Caco-2 (cell line): ENCODE measurements around the gene IGF2BP3. TPM values are rescaled to one million over a fixed set of nuclear protein-coding genes. Genes with fewer than 3 reads are reported as not detected.
A peak's percentile ranks its signal among the peaks of the same experiment; 100 is the strongest.

Source experiments
- BruUV-seq: library from RNA; stranded (reverse); fragments of 400-500 nt; replicated peaks from 2 replicates; lab custom pipeline; 2021; lab: Mats Ljungman, UMichigan
- CTCF ChIA-PET: fragments of 300-600 bp; sonication (Branson Sonifier 250); formaldehyde crosslinking; loops from one replicate; lab custom pipeline; 2022; ENCODE audit warnings: antibody characterized with exemption; lab: Charles Lee
- POLR2A ChIA-PET: fragments of 300-600 bp; sonication (Branson Sonifier 250); formaldehyde crosslinking; loops from one replicate; lab custom pipeline; 2022; ENCODE audit warnings: antibody characterized with exemption; lab: Charles Lee
- DNase-seq, 2 experiments: peaks; one replicate each; pipeline versions ENCODE4 v3.0.0 to v3.0.0-alpha.2; 2020 to 2022
- H3K27me3 ChIP-seq: replicated peaks from 2 replicates; pipeline ENCODE4 v1.6.0; 2011; ENCODE audit warnings: low read length; ENCODE audit not compliant: control insufficient read depth, insufficient read depth
- H3K36me3 ChIP-seq: 2 replicates; pipeline ENCODE4 v1.5.1; 2011; ENCODE audit warnings: low read length; ENCODE audit not compliant: control insufficient read depth, insufficient read depth
- H3K4me1 ChIP-seq: fragments of 250-450 bp; sonication (Bioruptor Pico); 2 replicates; pipeline ENCODE4 v1.5.1; 2020; ENCODE audit warnings: mild to moderate bottlenecking
- H3K4me3 ChIP-seq: 2 replicates; pipeline ENCODE4 v1.5.1; 2011; ENCODE audit warnings: low read depth, mild to moderate bottlenecking, control low read depth, low read length
- H3K9me3 ChIP-seq: fragments of 250-450 bp; sonication (Bioruptor Pico); 2 replicates; pipeline ENCODE4 v1.5.1; 2020; ENCODE audit warnings: mild to moderate bottlenecking, moderate library complexity
- H3K27ac Mint-ChIP-seq: one replicate; pipeline ENCODE4 v1.8.0; 2022; ENCODE audit warnings: mixed read lengths; ENCODE audit not compliant: unreplicated experiment
- H3K27me3 Mint-ChIP-seq: one replicate; pipeline ENCODE4 v1.8.0; 2022; ENCODE audit warnings: mixed read lengths; ENCODE audit not compliant: insufficient read depth, unreplicated experiment
- H3K36me3 Mint-ChIP-seq: one replicate; pipeline ENCODE4 v1.8.0; 2022; ENCODE audit warnings: mild to moderate bottlenecking, mixed read lengths; ENCODE audit not compliant: insufficient read depth, unreplicated experiment
- H3K4me1 Mint-ChIP-seq: one replicate; pipeline ENCODE4 v1.8.0; 2022; ENCODE audit warnings: low read depth, mixed read lengths; ENCODE audit not compliant: unreplicated experiment
- H3K4me3 Mint-ChIP-seq: one replicate; pipeline ENCODE4 v1.8.0; 2022; ENCODE audit warnings: mild to moderate bottlenecking, moderate library complexity, mixed read lengths; ENCODE audit not compliant: unreplicated experiment
- H3K9me3 Mint-ChIP-seq: one replicate; pipeline ENCODE4 v1.8.0; 2022; ENCODE audit warnings: mixed read lengths; ENCODE audit not compliant: unreplicated experiment
- intact Hi-C: fragments of 100-400 bp; cut with micrococcal nuclease; formaldehyde crosslinking; loops from one replicate; pipeline ENCODE4 v1.10.0; 2022; ENCODE audit not compliant: unreplicated experiment
- total RNA-seq: library from RNA; stranded (reverse); gene quantifications from 2 replicates; pipeline ENCODE4 v1.2.3, GENCODE V29; 2022
- TF ChIP-seq, protein P1 (sequence below), 2 experiments: fragments of 200-600 bp in 1 of 2; IDR thresholded peaks; 1 replicate in 1 of 2; 2 replicates in 1 of 2; pipeline versions ENCODE4 v1.5.1 to v1.8.0; 2011 to 2022; ENCODE audit warnings: antibody characterized with exemption in 1 of 2, control low read depth in 1 of 2, inconsistent platforms in 1 of 2, low read depth in 1 of 2, low read length in 1 of 2, mild to moderate bottlenecking in 1 of 2, moderate library complexity in 1 of 2; ENCODE audit not compliant: insufficient read depth in 1 of 2, severe bottlenecking in 1 of 2, unreplicated experiment in 1 of 2

Gene IGF2BP3
- total RNA-seq, 1 experiment from 2014 or later, result 127 TPM

DNA sequence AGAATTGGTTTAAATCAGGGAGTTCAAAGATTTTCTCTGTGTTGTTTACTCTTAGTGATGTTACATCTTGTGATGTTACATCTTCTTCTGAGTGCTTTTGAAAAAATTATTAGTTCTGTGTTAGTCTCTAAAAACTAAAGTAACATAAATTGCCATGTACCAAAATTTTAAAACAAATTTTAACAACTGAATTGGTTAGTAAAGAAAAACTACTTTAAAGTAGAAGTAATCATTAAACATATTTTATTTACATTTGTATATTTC is 5.2 kb upstream of the IGF2BP3 start:
- Mint-ChIP-seq H3K4me3 (peak overlapping the region; percentile 82), H3K9me3 (no peaks in the 10 kb centered on the region), H3K27me3 (no peaks in the 10 kb centered on the region), H3K4me1 (peaks cover 24% of the 10 kb centered on the region), H3K27ac (peak overlapping the region; percentile 93), H3K36me3 (peaks cover 38% of the 10 kb centered on the region)
- ChIA-PET CTCF (interaction anchor here (1.0 kb wide), 1 partner anchor 11 kb away, joined by 3 read pairs; no protein-coding TSS in a partner anchor), POLR2A (interaction anchor here (0.8 to 1.5 kb wide), 2 partner anchors 10 to 12 kb away, joined by 3 read pairs; no protein-coding TSS in a partner anchor)
- Histone ChIP-seq H3K36me3 (no peaks in the 10 kb centered on the region), H3K9me3 (no peaks in the 10 kb centered on the region), H3K4me1 (peaks cover 26% of the 10 kb centered on the region), H3K4me3 (peak overlapping the region; percentile 48), H3K27me3 (no peaks in the 10 kb centered on the region)
- DNase-seq, result no peak
- no TSS peak for BruUV-seq
- intact Hi-C loops, result no loop called here
- TF ChIP-seq, protein P1, sequence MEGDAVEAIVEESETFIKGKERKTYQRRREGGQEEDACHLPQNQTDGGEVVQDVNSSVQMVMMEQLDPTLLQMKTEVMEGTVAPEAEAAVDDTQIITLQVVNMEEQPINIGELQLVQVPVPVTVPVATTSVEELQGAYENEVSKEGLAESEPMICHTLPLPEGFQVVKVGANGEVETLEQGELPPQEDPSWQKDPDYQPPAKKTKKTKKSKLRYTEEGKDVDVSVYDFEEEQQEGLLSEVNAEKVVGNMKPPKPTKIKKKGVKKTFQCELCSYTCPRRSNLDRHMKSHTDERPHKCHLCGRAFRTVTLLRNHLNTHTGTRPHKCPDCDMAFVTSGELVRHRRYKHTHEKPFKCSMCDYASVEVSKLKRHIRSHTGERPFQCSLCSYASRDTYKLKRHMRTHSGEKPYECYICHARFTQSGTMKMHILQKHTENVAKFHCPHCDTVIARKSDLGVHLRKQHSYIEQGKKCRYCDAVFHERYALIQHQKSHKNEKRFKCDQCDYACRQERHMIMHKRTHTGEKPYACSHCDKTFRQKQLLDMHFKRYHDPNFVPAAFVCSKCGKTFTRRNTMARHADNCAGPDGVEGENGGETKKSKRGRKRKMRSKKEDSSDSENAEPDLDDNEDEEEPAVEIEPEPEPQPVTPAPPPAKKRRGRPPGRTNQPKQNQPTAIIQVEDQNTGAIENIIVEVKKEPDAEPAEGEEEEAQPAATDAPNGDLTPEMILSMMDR (IDR thresholded peaks at IDR 0.05; ENCODE audit: insufficient read depth in 1 of 2, low read depth in 1 of 2, low read length in 1 of 2, severe bottlenecking in 1 of 2, unreplicated experiment in 1 of 2), result no peak

- H3K27ac Mint-ChIP-seq, result peak overlapping the region; percentile 93
- H3K4me1 Mint-ChIP-seq, result peaks cover 24% of the 10 kb centered on the region
- H3K36me3 ChIP-seq, result no peaks in the 10 kb centered on the region
- DNase-seq, result no peak
- peaks cover 26% of the 10 kb centered on the region for H3K4me1 ChIP-seq
- ChIA-PET POLR2A (interaction anchor here (0.7 to 1.5 kb wide), 6 partner anchors 9 to 117 kb away, joined by 3 to 4 read pairs (median 4); no protein-coding TSS in a partner anchor), CTCF (interaction anchor here (0.6 to 1.1 kb wide), 4 partner anchors 11 to 202 kb away, joined by 3 read pairs; no protein-coding TSS in a partner anchor)
- H3K4me3 ChIP-seq, result peak overlapping the region; percentile 48
- TSS peak; percentile 43 for BruUV-seq
- H3K9me3 Mint-ChIP-seq, result no peaks in the 10 kb centered on the region
- H3K27me3 Mint-ChIP-seq, result no peaks in the 10 kb centered on the region
- H3K27me3 ChIP-seq, result no peaks in the 10 kb centered on the region
- intact Hi-C loops, result loop anchor here (1.0 kb wide), 2 partner anchors 11 to 205 kb away; partner anchors contain the start of gene FAM221A
- H3K4me3 Mint-ChIP-seq, result peak overlapping the region; percentile 82
- H3K36me3 Mint-ChIP-seq, result peaks cover 39% of the 10 kb centered on the region
- TF ChIP-seq, protein P1 (IDR thresholded peaks at IDR 0.05; ENCODE audit: insufficient read depth in 1 of 2, low read depth in 1 of 2, low read length in 1 of 2, severe bottlenecking in 1 of 2, unreplicated experiment in 1 of 2), result no peak
- H3K9me3 ChIP-seq, result no peaks in the 10 kb centered on the region
These were observed 4.7 kb upstream of the IGF2BP3 start for GRCh38 chr7:23474829-23475575.

DNA sequence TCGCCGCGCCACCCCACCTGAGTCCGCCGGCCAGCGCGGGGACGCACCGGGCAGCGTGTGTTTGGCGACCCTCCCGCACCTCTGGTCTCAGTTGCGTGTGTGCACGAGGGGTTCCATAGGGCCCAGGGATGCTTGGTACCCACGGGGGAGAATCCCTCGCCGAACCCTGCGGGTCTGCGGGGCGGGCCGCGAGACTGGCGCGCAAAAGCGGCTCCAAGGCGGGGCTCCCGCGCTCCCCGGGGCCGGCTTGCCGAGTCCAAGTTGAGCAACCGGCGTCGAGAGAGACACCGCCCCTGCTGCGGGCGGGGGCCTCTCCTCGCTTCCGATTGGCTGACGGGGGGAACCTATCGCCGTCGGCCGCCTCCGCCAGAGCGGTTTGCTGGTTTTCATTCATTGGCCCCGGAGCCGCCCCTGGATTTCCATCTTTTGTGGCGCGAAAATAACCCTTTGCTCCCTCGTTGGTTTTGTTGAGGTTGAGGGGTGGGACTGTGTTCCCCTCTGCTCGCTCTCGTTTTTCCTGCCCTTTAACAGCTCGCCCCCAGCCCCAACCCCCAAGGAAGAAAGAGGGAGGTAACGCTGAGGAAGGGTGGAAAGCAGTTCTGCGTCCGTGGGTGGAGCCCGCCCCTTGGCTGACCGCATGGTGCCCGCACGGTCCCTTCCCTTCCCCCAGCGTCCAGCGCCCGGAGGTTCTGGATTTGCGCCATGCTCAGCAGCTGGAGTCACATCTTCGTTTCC is 4.0 kb upstream of the IGF2BP3 start:
- H3K4me3 Mint-ChIP-seq, result peak overlapping the region; percentile 82
- intact Hi-C loops, result loop anchor here (1.0 kb wide), 2 partner anchors 12 to 206 kb away; partner anchors contain the start of gene FAM221A
- ChIA-PET CTCF (interaction anchor here (0.6 to 1.1 kb wide), 4 partner anchors 12 to 201 kb away, joined by 3 read pairs; no protein-coding TSS in a partner anchor), POLR2A (interaction anchor here (0.7 to 1.5 kb wide), 6 partner anchors 10 to 117 kb away, joined by 3 to 4 read pairs (median 4); no protein-coding TSS in a partner anchor)
- Histone ChIP-seq H3K4me3 (peak overlapping the region; percentile 84), H3K9me3 (no peaks in the 10 kb centered on the region), H3K4me1 (peaks cover 26% of the 10 kb centered on the region), H3K36me3 (no peaks in the 10 kb centered on the region), H3K27me3 (no peaks in the 10 kb centered on the region)
- TF ChIP-seq, protein P1 (IDR thresholded peaks at IDR 0.05; ENCODE audit: insufficient read depth in 1 of 2, low read depth in 1 of 2, low read length in 1 of 2, severe bottlenecking in 1 of 2, unreplicated experiment in 1 of 2), result no peak
- no TSS peak for BruUV-seq
- peaks cover 24% of the 10 kb centered on the region for H3K4me1 Mint-ChIP-seq
- no peaks in the 10 kb centered on the region for H3K27me3 Mint-ChIP-seq
- H3K36me3 Mint-ChIP-seq, result peaks cover 43% of the 10 kb centered on the region
- DNase-seq, result peak; percentile 98 to 99
- H3K9me3 Mint-ChIP-seq, result no peaks in the 10 kb centered on the region
- H3K27ac Mint-ChIP-seq, result peak overlapping the region; percentile 93
